Fibroblast of lung (primary cell): ENCODE data around the gene ETF1. TPM values are rescaled to one million over a fixed set of nuclear protein-coding genes. Genes with fewer than 3 reads are reported as not detected.

Experiments
- DNase-seq, 2 donors: peaks; one replicate each; pipeline versions ENCODE4 v3.0.0 to v3.0.0-alpha.2; 2010; ENCODE audit warnings: low read depth in 2 of 2
- H2AFZ ChIP-seq: 2 replicates; pipeline ENCODE4 v1.5.1; 2012; ENCODE audit warnings: low read length, control low read depth, inconsistent platforms
- H3K27ac ChIP-seq: 2 replicates; pipeline ENCODE4 v1.5.1; 2011; ENCODE audit warnings: low read length, control low read depth; ENCODE audit not compliant: insufficient read depth
- H3K27me3 ChIP-seq: 2 replicates; pipeline ENCODE4 v1.5.1; 2011; ENCODE audit warnings: mild to moderate bottlenecking, low read length; ENCODE audit not compliant: control insufficient read depth, insufficient read depth
- H3K36me3 ChIP-seq: 2 replicates; pipeline ENCODE4 v1.5.1; 2011; ENCODE audit warnings: low read length; ENCODE audit not compliant: control insufficient read depth, insufficient read depth
- H3K4me1 ChIP-seq: 2 replicates; pipeline ENCODE4 v1.5.1; 2011; ENCODE audit warnings: low read length; ENCODE audit not compliant: control insufficient read depth, insufficient read depth; ENCODE audit errors: extremely low read depth
- H3K4me2 ChIP-seq: 2 replicates; pipeline ENCODE4 v1.5.1; 2011; ENCODE audit warnings: low read length, control low read depth; ENCODE audit not compliant: insufficient read depth; ENCODE audit errors: extremely low read depth
- H3K4me3 ChIP-seq, 4 experiments: fragments of 200-600 bp in 1 of 4; sonication (generic) in 1 of 4; replicated peaks in 1 of 4; 2 replicates each; pipeline ENCODE4 v1.5.1; 2011 to 2016; ENCODE audit warnings: low read length in 4 of 4, low read depth in 3 of 4, mild to moderate bottlenecking in 3 of 4, control low read depth in 2 of 4, inconsistent platforms in 1 of 4, mixed read lengths in 1 of 4; ENCODE audit not compliant: insufficient read depth in 1 of 4; ENCODE audit errors: control extremely low read depth in 1 of 4
- H3K79me2 ChIP-seq: 2 replicates; pipeline ENCODE4 v1.5.1; 2012; ENCODE audit warnings: mild to moderate bottlenecking, low read length, inconsistent platforms; ENCODE audit not compliant: control insufficient read depth, insufficient read depth
- H3K9ac ChIP-seq: 2 replicates; pipeline ENCODE4 v1.5.1; 2011; ENCODE audit warnings: mild to moderate bottlenecking, low read length, control low read depth; ENCODE audit not compliant: insufficient read depth
- H3K9me3 ChIP-seq: 2 replicates; pipeline ENCODE4 v1.5.1; 2012; ENCODE audit warnings: low read depth, low read length; ENCODE audit not compliant: control insufficient read depth, insufficient read depth
- H4K20me1 ChIP-seq: 2 replicates; pipeline ENCODE4 v1.5.1; 2011; ENCODE audit warnings: low read length; ENCODE audit not compliant: control insufficient read depth, insufficient read depth; ENCODE audit errors: extremely low read depth
- EZH2 ChIP-seq: IDR thresholded peaks from 2 replicates; pipeline ENCODE4 v1.5.1; 2012; ENCODE audit warnings: low read length, control low read depth, mild to moderate bottlenecking; ENCODE audit errors: missing control alignments
- polyA plus RNA-seq, 2 donors: library from polyadenylated mRNA; depleted of rRNA in 1 of 2; stranded (reverse) in 1 of 2; unstranded in 1 of 2; fragments of >200 nt; gene quantifications; 2 replicates each; pipeline ENCODE4 v1.2.1, GENCODE V29; 2011 to 2012; ENCODE audit warnings: missing spikeins in 1 of 2
- total RNA-seq: library from RNA; depleted of rRNA; stranded (reverse); fragments of >200 nt; gene quantifications from 2 replicates; pipeline ENCODE4 v1.2.1, GENCODE V29; 2014
- TF ChIP-seq, protein P1 (sequence below), 2 donors: IDR thresholded peaks in 1 of 2; conservative IDR thresholded peaks in 1 of 2; 1 replicate in 1 of 2; 2 replicates in 1 of 2; pipeline ENCODE4 v1.5.1; 2011 to 2012; ENCODE audit warnings: low read length in 2 of 2, control low read depth in 1 of 2, inconsistent platforms in 1 of 2, low read depth in 1 of 2, mild to moderate bottlenecking in 1 of 2

Gene ETF1
- total and polyA plus RNA-seq, 2 donors (not counting 1 experiment from before 2014, with no cell fraction given) = 94.0 to 118 TPM

DNA sequence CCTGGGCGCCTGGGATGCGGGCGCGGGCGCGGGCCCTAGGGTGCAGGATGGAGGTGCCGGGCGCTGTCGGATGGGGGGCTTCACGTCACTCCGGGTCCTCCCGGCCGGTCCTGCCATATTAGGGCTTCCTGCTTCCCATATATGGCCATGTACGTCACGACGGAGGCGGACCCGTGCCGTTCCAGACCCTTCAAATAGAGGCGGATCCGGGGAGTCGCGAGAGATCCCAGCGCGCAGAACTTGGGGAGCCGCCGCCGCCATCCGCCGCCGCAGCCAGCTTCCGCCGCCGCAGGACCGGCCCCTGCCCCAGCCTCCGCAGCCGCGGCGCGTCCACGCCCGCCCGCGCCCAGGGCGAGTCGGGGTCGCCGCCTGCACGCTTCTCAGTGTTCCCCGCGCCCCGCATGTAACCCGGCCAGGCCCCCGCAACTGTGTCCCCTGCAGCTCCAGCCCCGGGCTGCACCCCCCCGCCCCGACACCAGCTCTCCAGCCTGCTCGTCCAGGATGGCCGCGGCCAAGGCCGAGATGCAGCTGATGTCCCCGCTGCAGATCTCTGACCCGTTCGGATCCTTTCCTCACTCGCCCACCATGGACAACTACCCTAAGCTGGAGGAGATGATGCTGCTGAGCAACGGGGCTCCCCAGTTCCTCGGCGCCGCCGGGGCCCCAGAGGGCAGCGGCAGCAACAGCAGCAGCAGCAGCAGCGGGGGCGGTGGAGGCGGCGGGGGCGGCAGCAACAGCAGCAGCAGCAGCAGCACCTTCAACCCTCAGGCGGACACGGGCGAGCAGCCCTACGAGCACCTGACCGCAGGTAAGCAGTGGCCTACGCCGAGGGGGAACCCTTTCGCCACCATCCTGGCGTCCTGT lies 77.5 kb downstream of the ETF1 start, which contains the start of gene EGR1:
Gene EGR1, plus strand, starts transcription at position 219 of the 864 bp plus-strand sequence. Its CDS starts 283 bp downstream, at position 502.
- DNase-seq = peak; percentile 91 to 95
- no peaks in the 10 kb centered on the region for H3K9me3 ChIP-seq
- H4K20me1 ChIP-seq = no peaks in the 10 kb centered on the region
- no peak within 1 kb of the TSS for H2AFZ ChIP-seq
- peaks cover 16% of the 10 kb centered on the region for H3K79me2 ChIP-seq
- H3K4me1 ChIP-seq = peaks cover 6% of the 10 kb centered on the region
- H3K27me3 ChIP-seq = no peaks in the 10 kb centered on the region
- peak within 1 kb of the TSS; percentile 80 for H3K9ac ChIP-seq
- no peak for TF ChIP-seq EZH2
- TF ChIP-seq, protein P1, sequence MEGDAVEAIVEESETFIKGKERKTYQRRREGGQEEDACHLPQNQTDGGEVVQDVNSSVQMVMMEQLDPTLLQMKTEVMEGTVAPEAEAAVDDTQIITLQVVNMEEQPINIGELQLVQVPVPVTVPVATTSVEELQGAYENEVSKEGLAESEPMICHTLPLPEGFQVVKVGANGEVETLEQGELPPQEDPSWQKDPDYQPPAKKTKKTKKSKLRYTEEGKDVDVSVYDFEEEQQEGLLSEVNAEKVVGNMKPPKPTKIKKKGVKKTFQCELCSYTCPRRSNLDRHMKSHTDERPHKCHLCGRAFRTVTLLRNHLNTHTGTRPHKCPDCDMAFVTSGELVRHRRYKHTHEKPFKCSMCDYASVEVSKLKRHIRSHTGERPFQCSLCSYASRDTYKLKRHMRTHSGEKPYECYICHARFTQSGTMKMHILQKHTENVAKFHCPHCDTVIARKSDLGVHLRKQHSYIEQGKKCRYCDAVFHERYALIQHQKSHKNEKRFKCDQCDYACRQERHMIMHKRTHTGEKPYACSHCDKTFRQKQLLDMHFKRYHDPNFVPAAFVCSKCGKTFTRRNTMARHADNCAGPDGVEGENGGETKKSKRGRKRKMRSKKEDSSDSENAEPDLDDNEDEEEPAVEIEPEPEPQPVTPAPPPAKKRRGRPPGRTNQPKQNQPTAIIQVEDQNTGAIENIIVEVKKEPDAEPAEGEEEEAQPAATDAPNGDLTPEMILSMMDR (conservative IDR thresholded peaks at IDR 0.05 in 1 of 2, IDR thresholded peaks at IDR 0.05 in 1 of 2; ENCODE audit: low read depth in 1 of 2, low read length in 2 of 2) = no peak
- H3K4me3 ChIP-seq = peak within 1 kb of the TSS; percentile 69 to 84 (median 84)
- H3K36me3 ChIP-seq = peaks cover 9% of the 10 kb centered on the region
- H3K4me2 ChIP-seq = peak within 1 kb of the TSS; percentile 93
- H3K27ac ChIP-seq = peak within 1 kb of the TSS; percentile 91

DNA sequence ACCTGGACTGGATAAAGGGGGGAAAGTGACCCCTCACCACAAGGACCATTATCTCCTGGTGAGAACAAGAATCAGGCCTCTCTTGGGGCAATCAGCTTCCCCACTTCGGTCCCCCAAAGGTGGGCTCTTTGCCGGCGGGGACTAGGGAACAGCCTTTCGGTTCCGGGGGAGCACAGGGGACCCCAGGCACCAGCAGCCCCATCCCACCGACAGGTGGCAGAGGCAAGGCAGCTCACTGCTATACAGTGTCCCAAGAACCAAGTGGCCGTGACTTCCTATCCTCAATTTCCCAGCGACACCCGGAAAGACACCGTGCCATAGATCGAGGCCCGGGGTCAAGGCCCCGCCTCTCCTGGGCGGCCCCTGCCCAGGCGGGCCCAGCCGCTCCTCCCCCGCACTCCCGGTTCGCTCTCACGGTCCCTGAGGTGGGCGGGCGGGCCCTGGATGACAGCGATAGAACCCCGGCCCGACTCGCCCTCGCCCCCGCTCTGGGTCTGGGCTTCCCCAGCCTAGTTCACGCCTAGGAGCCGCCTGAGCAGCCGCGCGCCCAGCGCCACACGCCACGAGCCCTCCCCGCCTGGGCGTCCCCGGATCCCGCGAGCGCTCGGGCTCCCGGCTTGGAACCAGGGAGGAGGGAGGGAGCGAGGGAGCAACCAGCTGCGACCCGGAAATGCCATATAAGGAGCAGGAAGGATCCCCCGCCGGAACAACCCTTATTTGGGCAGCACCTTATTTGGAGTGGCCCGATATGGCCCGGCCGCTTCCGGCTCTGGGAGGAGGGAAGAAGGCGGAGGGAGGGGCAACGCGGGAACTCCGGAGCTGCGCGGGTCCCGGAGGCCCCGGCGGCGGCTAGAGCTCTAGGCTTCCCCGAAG lies 78.4 kb downstream of the ETF1 start:
- Histone ChIP-seq H3K9me3 (no peaks in the 10 kb centered on the region), H3K4me2 (peak overlapping the region; percentile 93), H3K79me2 (peaks cover 16% of the 10 kb centered on the region), H3K9ac (peak overlapping the region; percentile 80), H3K27ac (peak overlapping the region; percentile 91), H2AFZ (no peak overlapping the region), H4K20me1 (no peaks in the 10 kb centered on the region), H3K4me3 (peak overlapping the region; percentile 69 to 83 (median 76)), H3K36me3 (peaks cover 9% of the 10 kb centered on the region), H3K4me1 (peaks cover 6% of the 10 kb centered on the region), H3K27me3 (no peaks in the 10 kb centered on the region)
- no peak for TF ChIP-seq EZH2
- TF ChIP-seq, protein P1 (conservative IDR thresholded peaks at IDR 0.05 in 1 of 2, IDR thresholded peaks at IDR 0.05 in 1 of 2; ENCODE audit: low read depth in 1 of 2, low read length in 2 of 2) = peak in 1 of 2 donors; percentile 15
- peak; percentile 97 to 99 for DNase-seq

GRCh38 chr5:138464008-138464387 lies 79.0 kb downstream of the ETF1 start:
- Histone ChIP-seq H4K20me1 (no peaks in the 10 kb centered on the region), H3K9me3 (no peaks in the 10 kb centered on the region), H3K27ac (peak overlapping the region; percentile 91), H3K27me3 (no peaks in the 10 kb centered on the region), H3K9ac (peak overlapping the region; percentile 80), H2AFZ (no peak overlapping the region), H3K4me2 (peak overlapping the region; percentile 93), H3K79me2 (peaks cover 16% of the 10 kb centered on the region), H3K4me1 (peaks cover 6% of the 10 kb centered on the region), H3K4me3 (peak overlapping the region; percentile 69 to 83 (median 76)), H3K36me3 (peaks cover 9% of the 10 kb centered on the region)
- DNase-seq = peak; percentile 93 to 95
- TF ChIP-seq, protein P1 (conservative IDR thresholded peaks at IDR 0.05 in 1 of 2, IDR thresholded peaks at IDR 0.05 in 1 of 2; ENCODE audit: low read depth in 1 of 2, low read length in 2 of 2) = peak; percentile 48 to 56
- no peak for TF ChIP-seq EZH2
